ENCODE results near the gene KCNS3.

- no peak for TF ChIP-seq CSDC2 (CRISPR knock-in tag; IDR thresholded peaks at IDR 0.05)
- no peak for TF ChIP-seq TCF4 (CRISPR knock-in tag; IDR thresholded peaks at IDR 0.05; ENCODE audit: borderline replicate concordance)
- no peak for TF ChIP-seq CREB5 (CRISPR knock-in tag; IDR thresholded peaks at IDR 0.05; ENCODE audit: low read depth)
- no peak for TF ChIP-seq TOX (CRISPR knock-in tag; IDR thresholded peaks at IDR 0.05; ENCODE audit: borderline replicate concordance)
- no peak for TF ChIP-seq ARNTL (CRISPR knock-in tag; IDR thresholded peaks at IDR 0.05; ENCODE audit: borderline replicate concordance, low read depth)
- TF ChIP-seq, protein P1, sequence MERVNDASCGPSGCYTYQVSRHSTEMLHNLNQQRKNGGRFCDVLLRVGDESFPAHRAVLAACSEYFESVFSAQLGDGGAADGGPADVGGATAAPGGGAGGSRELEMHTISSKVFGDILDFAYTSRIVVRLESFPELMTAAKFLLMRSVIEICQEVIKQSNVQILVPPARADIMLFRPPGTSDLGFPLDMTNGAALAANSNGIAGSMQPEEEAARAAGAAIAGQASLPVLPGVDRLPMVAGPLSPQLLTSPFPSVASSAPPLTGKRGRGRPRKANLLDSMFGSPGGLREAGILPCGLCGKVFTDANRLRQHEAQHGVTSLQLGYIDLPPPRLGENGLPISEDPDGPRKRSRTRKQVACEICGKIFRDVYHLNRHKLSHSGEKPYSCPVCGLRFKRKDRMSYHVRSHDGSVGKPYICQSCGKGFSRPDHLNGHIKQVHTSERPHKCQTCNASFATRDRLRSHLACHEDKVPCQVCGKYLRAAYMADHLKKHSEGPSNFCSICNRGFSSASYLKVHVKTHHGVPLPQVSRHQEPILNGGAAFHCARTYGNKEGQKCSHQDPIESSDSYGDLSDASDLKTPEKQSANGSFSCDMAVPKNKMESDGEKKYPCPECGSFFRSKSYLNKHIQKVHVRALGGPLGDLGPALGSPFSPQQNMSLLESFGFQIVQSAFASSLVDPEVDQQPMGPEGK (CRISPR knock-in tag; IDR thresholded peaks at IDR 0.05; ENCODE audit: borderline replicate concordance): no peak
- TF ChIP-seq, protein P2, sequence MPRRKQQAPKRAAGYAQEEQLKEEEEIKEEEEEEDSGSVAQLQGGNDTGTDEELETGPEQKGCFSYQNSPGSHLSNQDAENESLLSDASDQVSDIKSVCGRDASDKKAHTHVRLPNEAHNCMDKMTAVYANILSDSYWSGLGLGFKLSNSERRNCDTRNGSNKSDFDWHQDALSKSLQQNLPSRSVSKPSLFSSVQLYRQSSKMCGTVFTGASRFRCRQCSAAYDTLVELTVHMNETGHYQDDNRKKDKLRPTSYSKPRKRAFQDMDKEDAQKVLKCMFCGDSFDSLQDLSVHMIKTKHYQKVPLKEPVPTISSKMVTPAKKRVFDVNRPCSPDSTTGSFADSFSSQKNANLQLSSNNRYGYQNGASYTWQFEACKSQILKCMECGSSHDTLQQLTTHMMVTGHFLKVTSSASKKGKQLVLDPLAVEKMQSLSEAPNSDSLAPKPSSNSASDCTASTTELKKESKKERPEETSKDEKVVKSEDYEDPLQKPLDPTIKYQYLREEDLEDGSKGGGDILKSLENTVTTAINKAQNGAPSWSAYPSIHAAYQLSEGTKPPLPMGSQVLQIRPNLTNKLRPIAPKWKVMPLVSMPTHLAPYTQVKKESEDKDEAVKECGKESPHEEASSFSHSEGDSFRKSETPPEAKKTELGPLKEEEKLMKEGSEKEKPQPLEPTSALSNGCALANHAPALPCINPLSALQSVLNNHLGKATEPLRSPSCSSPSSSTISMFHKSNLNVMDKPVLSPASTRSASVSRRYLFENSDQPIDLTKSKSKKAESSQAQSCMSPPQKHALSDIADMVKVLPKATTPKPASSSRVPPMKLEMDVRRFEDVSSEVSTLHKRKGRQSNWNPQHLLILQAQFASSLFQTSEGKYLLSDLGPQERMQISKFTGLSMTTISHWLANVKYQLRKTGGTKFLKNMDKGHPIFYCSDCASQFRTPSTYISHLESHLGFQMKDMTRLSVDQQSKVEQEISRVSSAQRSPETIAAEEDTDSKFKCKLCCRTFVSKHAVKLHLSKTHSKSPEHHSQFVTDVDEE (CRISPR knock-in tag; IDR thresholded peaks at IDR 0.05): no peak
- TF ChIP-seq ISL1 (CRISPR knock-in tag; IDR thresholded peaks at IDR 0.05): no peak
- no peak for TF ChIP-seq BACH2 (CRISPR knock-in tag; IDR thresholded peaks at IDR 0.05; ENCODE audit: borderline replicate concordance)
- TF ChIP-seq ZNF70 (CRISPR knock-in tag; IDR thresholded peaks at IDR 0.05): no peak
- TF ChIP-seq ZFP30 (CRISPR knock-in tag; IDR thresholded peaks at IDR 0.05): no peak
Measured at GRCh38 chr2:17847236-17847635, 31.2 kb upstream of the KCNS3 start.

All from SK-N-SH treated with all-trans-retinoic acid at 6 μM for 48 hours (cell line).